GM19438 (cell line): ENCODE data around the gene C2CD2.
A peak's percentile ranks its signal among the peaks of the same experiment; 100 is the strongest.

ENCODE experiments used
- ATAC-seq: cut with Tn5 transposase; IDR thresholded peaks from one replicate; pipeline ENCODE4 v1.9.1; 2021; ENCODE audit warnings: low read depth; ENCODE audit not compliant: unreplicated experiment

Gene C2CD2

GRCh38 chr21:41939391-41939790 is 14.4 kb downstream of the C2CD2 start:
- no peak for ATAC-seq

- no peak for ATAC-seq
Measured at GRCh38 chr21:41933313-41934079, 20.3 kb downstream of the C2CD2 start.

GRCh38 chr21:41932576-41933312 is 21.1 kb downstream of the C2CD2 start:
- ATAC-seq, result no peak

- ATAC-seq, result no peak
Measured at GRCh38 chr21:41932191-41932575, 21.6 kb downstream of the C2CD2 start.

GRCh38 chr21:41931041-41931451 is 22.8 kb downstream of the C2CD2 start:
- no peak for ATAC-seq

GRCh38 chr21:41929248-41929647 is 24.6 kb downstream of the C2CD2 start:
- ATAC-seq, result no peak

- ATAC-seq, result no peak
Measured at GRCh38 chr21:41928621-41929220, 25.1 kb downstream of the C2CD2 start.

GRCh38 chr21:41927727-41928409 is 25.9 kb downstream of the C2CD2 start:
- peak; percentile 51 for ATAC-seq

GRCh38 chr21:41926807-41927171 is 27.0 kb downstream of the C2CD2 start:
- no peak for ATAC-seq

GRCh38 chr21:41926117-41926806 is 27.6 kb downstream of the C2CD2 start:
- ATAC-seq, result peak; percentile 42

GRCh38 chr21:41925767-41926116 is 28.1 kb downstream of the C2CD2 start:
- no peak for ATAC-seq

GRCh38 chr21:41924368-41924754 is 29.5 kb downstream of the C2CD2 start:
- ATAC-seq, result no peak

GRCh38 chr21:41923631-41924367 is 30.0 kb downstream of the C2CD2 start:
- no peak for ATAC-seq

- no peak for ATAC-seq
Measured at GRCh38 chr21:41923186-41923585, 30.6 kb downstream of the C2CD2 start.

GRCh38 chr21:41921021-41921420 is 32.8 kb downstream of the C2CD2 start:
- no peak for ATAC-seq

- ATAC-seq, result no peak
Measured at GRCh38 chr21:41920476-41920875, 33.3 kb downstream of the C2CD2 start.

GRCh38 chr21:41919666-41920398 is 34.0 kb downstream of the C2CD2 start:
- no peak for ATAC-seq

- no peak for ATAC-seq
Measured at GRCh38 chr21:41918561-41919358, 35.1 kb downstream of the C2CD2 start.

- no peak for ATAC-seq
Measured at GRCh38 chr21:41917531-41917930, 36.3 kb downstream of the C2CD2 start.
